GM13976 (cell line): ENCODE results near the gene FOLR1.

Source experiments
- DNase-seq: peaks from one replicate; pipeline ENCODE4 v3.0.0; 2012; ENCODE audit warnings: low spot score
- in situ Hi-C: fragments of 300-500 bp; cut with MboI; formaldehyde crosslinking; loops from one replicate; pipeline ENCODE4 v1.12.0; 2022; ENCODE audit warnings: low sequenced_read_pairs, mixed read lengths, inconsistent platforms; ENCODE audit not compliant: unreplicated experiment
- TF ChIP-seq, protein P1 (sequence below): IDR thresholded peaks from 2 replicates; pipeline ENCODE4 v1.5.1; 2012; ENCODE audit warnings: borderline replicate concordance, mild to moderate bottlenecking; ENCODE audit not compliant: insufficient read depth; ENCODE audit errors: extremely low read depth, missing control alignments, control extremely low read depth

Gene FOLR1

GRCh38 chr11:72221386-72222075 lies 29.6 kb downstream of the FOLR1 start:
- DNase-seq: no peak
- in situ Hi-C loops: no loop called here
- TF ChIP-seq, protein P1, sequence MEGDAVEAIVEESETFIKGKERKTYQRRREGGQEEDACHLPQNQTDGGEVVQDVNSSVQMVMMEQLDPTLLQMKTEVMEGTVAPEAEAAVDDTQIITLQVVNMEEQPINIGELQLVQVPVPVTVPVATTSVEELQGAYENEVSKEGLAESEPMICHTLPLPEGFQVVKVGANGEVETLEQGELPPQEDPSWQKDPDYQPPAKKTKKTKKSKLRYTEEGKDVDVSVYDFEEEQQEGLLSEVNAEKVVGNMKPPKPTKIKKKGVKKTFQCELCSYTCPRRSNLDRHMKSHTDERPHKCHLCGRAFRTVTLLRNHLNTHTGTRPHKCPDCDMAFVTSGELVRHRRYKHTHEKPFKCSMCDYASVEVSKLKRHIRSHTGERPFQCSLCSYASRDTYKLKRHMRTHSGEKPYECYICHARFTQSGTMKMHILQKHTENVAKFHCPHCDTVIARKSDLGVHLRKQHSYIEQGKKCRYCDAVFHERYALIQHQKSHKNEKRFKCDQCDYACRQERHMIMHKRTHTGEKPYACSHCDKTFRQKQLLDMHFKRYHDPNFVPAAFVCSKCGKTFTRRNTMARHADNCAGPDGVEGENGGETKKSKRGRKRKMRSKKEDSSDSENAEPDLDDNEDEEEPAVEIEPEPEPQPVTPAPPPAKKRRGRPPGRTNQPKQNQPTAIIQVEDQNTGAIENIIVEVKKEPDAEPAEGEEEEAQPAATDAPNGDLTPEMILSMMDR: no peak

- in situ Hi-C loops: no loop called here
- DNase-seq: no peak
- TF ChIP-seq, protein P1: no peak
These were observed 30.4 kb downstream of the FOLR1 start for GRCh38 chr11:72222106-72222891.

GRCh38 chr11:72222907-72223614 lies 31.1 kb downstream of the FOLR1 start:
- peak; percentile 93 for DNase-seq
- in situ Hi-C loops: no loop called here
- TF ChIP-seq, protein P1: peak; percentile 54

GRCh38 chr11:72223615-72224563 lies 31.9 kb downstream of the FOLR1 start:
- TF ChIP-seq, protein P1: no peak
- peak; percentile 78 for DNase-seq
- in situ Hi-C loops: no loop called here

DNA sequence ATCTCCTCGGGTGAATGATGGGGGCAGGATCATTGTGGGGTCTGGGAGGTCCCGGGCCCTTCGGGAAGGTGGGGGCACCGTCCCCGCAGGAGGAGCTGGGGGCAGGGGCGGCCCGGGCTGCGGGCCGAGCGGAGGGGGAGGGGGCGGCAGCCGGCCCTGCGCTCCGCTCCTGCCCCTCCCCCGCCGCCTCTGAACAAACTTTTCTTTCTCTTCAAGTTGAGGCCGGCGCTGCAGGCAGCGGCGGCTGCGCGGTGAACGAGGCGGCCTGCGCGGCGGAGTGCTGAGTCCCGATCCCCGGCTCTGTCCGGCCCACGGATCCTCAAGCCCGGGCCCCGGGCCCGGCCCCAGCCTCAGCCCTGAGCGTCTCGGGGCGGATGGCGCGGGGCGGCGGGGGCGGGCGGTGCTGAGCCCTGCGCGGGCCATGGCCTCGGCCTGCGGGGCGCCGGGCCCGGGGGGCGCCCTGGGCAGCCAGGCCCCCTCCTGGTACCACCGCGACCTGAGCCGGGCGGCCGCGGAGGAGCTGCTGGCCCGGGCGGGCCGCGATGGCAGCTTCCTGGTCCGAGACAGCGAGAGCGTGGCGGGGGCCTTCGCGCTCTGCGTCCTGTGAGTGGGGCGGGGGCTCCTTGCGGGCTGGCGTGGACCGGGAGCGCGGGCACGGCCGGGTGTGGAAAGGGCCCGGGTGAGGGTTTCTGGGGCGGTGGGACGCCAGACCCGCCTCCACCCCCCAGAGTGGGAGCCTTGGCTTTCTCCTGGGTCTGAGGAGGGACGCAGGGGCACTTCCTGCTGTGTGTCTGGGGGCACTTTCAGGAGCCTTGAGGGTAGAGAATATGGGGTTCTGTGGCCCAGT lies 32.8 kb downstream of the FOLR1 start, which contains the start of gene INPPL1:
Gene INPPL1, plus strand, starts transcription at position 204 of the 847 bp plus-strand sequence. Its CDS starts 218 bp downstream, at position 422.
- peak; percentile 48 for DNase-seq
- TF ChIP-seq, protein P1: no peak
- in situ Hi-C loops: no loop called here
